HepG2 (cell line): ENCODE results near the gene BICRA. TPM values are rescaled to one million over a fixed set of nuclear protein-coding genes. Genes with fewer than 3 reads are reported as not detected.

ENCODE experiments used
- ATAC-seq: fragments of 200-7000 bp; cut with Tn5 transposase; 3 replicates; pipeline ENCODE4 v1.9.1; 2020; ENCODE audit warnings: mild to moderate bottlenecking, moderate library complexity
- BruUV-seq: library from RNA; stranded (reverse); fragments of 400-500 nt; replicated peaks from 2 replicates; lab custom pipeline; 2021; lab: Mats Ljungman, UMichigan
- CTCF ChIA-PET: fragments of 300-600 bp; formaldehyde crosslinking; extraction: SDS; loops from one replicate; lab custom pipeline; 2021; ENCODE audit warnings: low total read pairs, inconsistent platforms, low intra/inter-chr PET ratio; lab: Yijun Ruan, JAX
- POLR2A ChIA-PET: fragments of 350-600 bp; sonication (Branson Sonifier 250); formaldehyde crosslinking; loops from one replicate; lab custom pipeline; 2020; ENCODE audit warnings: antibody characterized with exemption, inconsistent platforms; lab: Yijun Ruan, JAX
- DNase-seq: peaks from one replicate; pipeline ENCODE4 v3.0.0-alpha.2; 2015; ENCODE audit warnings: low spot score
- FAIRE-seq: peaks from 3 replicates; lab custom pipeline; 2011; peaks lifted over from hg19 to GRCh38; lab: Jason Lieb, UNC
- H2AFZ ChIP-seq: one replicate; pipeline ENCODE4 v1.6.1; 2011; ENCODE audit warnings: low read length, inconsistent platforms
- H3K27ac ChIP-seq: fragments of 300-600 bp; 3 replicates; pipeline ENCODE4 v1.8.0; 2011; ENCODE audit warnings: mixed run types, mild to moderate bottlenecking, mixed read lengths, low read length, inconsistent platforms; ENCODE audit not compliant: insufficient read depth; ENCODE audit errors: extremely low read length
- H3K27me3 ChIP-seq, 2 experiments: fragments of 200-600 bp in 1 of 2; 2 replicates in 1 of 2; 3 replicates in 1 of 2; pipeline versions ENCODE4 v1.6.0 to v1.8.0; 2011; ENCODE audit warnings: low read length in 2 of 2, mild to moderate bottlenecking in 2 of 2, moderate library complexity in 2 of 2, inconsistent platforms in 1 of 2; ENCODE audit not compliant: insufficient read depth in 2 of 2, control insufficient read depth in 1 of 2
- H3K36me3 ChIP-seq, 2 experiments: fragments of 200-600 bp in 1 of 2; replicated peaks in 1 of 2; 2 replicates in 1 of 2; 3 replicates in 1 of 2; pipeline versions ENCODE4 v1.5.1 to v1.8.0; 2011; ENCODE audit warnings: low read length in 2 of 2, inconsistent platforms in 1 of 2; ENCODE audit not compliant: insufficient read depth in 2 of 2, control insufficient read depth in 1 of 2
- H3K4me1 ChIP-seq: 2 replicates; pipeline ENCODE4 v1.5.1; 2012; ENCODE audit warnings: low read length, inconsistent platforms; ENCODE audit not compliant: insufficient read depth
- H3K4me2 ChIP-seq: 2 replicates; pipeline ENCODE4 v1.6.0; 2011; ENCODE audit warnings: low read depth, low read length, inconsistent platforms
- H3K4me3 ChIP-seq, 3 experiments: fragments of 200-600 bp in 1 of 3; sonication (generic), shearing (Covaris generic) in 1 of 3; replicated peaks in 1 of 3; 2 replicates each; pipeline ENCODE4 v1.5.1; 2011 to 2016; ENCODE audit warnings: low read length in 3 of 3, inconsistent platforms in 2 of 3, low read depth in 2 of 3, mild to moderate bottlenecking in 2 of 3, control low read depth in 1 of 3, mixed read lengths in 1 of 3; ENCODE audit not compliant: insufficient read depth in 1 of 3
- H3K79me2 ChIP-seq: one replicate; pipeline ENCODE4 v1.6.1; 2011; ENCODE audit warnings: low read length, inconsistent platforms; ENCODE audit not compliant: insufficient read depth
- H3K9ac ChIP-seq: 2 replicates; pipeline ENCODE4 v1.6.0; 2011; ENCODE audit warnings: mild to moderate bottlenecking, low read depth, low read length, inconsistent platforms; ENCODE audit not compliant: insufficient read depth
- H3K9me3 ChIP-seq: 2 replicates; pipeline ENCODE4 v1.5.1; 2012; ENCODE audit warnings: mild to moderate bottlenecking, low read length
- H4K20me1 ChIP-seq: 2 replicates; pipeline ENCODE4 v1.6.0; 2011; ENCODE audit warnings: inconsistent platforms, mild to moderate bottlenecking, low read length, moderate library complexity; ENCODE audit not compliant: insufficient read depth
- KDM6A ChIP-seq: IDR thresholded peaks from 2 replicates; pipeline ENCODE4 v1.6.1; 2016; ENCODE audit warnings: low read depth
- SMAD1 ChIP-seq: sonication (generic); formaldehyde crosslinking; IDR thresholded peaks from 2 replicates; pipeline ENCODE4 v1.4.0; 2020; ENCODE audit warnings: missing genetic modification reagents, low read depth, mild to moderate bottlenecking, borderline replicate concordance
- TAF15 ChIP-seq: fragments of 200-400 bp; formaldehyde crosslinking; IDR thresholded peaks from one replicate; pipeline ENCODE4 v1.6.1; 2018; ENCODE audit warnings: mild to moderate bottlenecking, low read depth, low read length; ENCODE audit not compliant: poor library complexity, severe bottlenecking
- XBP1 ChIP-seq: sonication (generic); formaldehyde crosslinking; IDR thresholded peaks from 2 replicates; pipeline ENCODE4 v1.5.0; 2020; ENCODE audit warnings: missing genetic modification reagents
- ZNF253 ChIP-seq: sonication (generic); formaldehyde crosslinking; IDR thresholded peaks from 2 replicates; pipeline ENCODE4 v1.8.0; 2022; ENCODE audit warnings: mild to moderate bottlenecking, missing genetic modification reagents, borderline replicate concordance
- ZNF552 ChIP-seq: sonication (generic); formaldehyde crosslinking; IDR thresholded peaks from 2 replicates; pipeline ENCODE4 v1.9.0; 2022; ENCODE audit warnings: missing genetic modification reagents, mild to moderate bottlenecking, borderline replicate concordance
- ZNF737 ChIP-seq: sonication (generic); formaldehyde crosslinking; IDR thresholded peaks from 2 replicates; pipeline ENCODE4 v1.5.0; 2020; ENCODE audit warnings: missing genetic modification reagents, mild to moderate bottlenecking, borderline replicate concordance
- ZNF839 ChIP-seq: sonication (generic); formaldehyde crosslinking; IDR thresholded peaks from 2 replicates; pipeline ENCODE4 v1.4.0; 2020; ENCODE audit warnings: missing genetic modification reagents, mild to moderate bottlenecking, borderline replicate concordance
- WGBS: methylation state at CpG from one replicate; pipeline ENCODE4 v1.1.6; 2017; ENCODE audit warnings: low lambda C conversion rate; 5-methylcytosine and 5-hydroxymethylcytosine counted together
- in situ Hi-C: cut with HindIII; loops from 2 replicates; pipeline ENCODE4 v1.10.0; 2017; ENCODE audit warnings: low pct_unique_long_range_greater_than_20kb; ENCODE audit not compliant: extremely low pct_ligation_motif_present
- intact Hi-C: fragments of 100-400 bp; cut with micrococcal nuclease; formaldehyde crosslinking; loops from one replicate; pipeline ENCODE4 v1.10.0; 2022; ENCODE audit not compliant: unreplicated experiment
- polyA plus RNA-seq, 8 experiments: library from polyadenylated mRNA; depleted of rRNA in 3 of 8; stranded (reverse) in 7 of 8; unstranded in 1 of 8; fragments of >200 nt; fragmentation: Illumina TruSeq in 4 of 8; extraction: Trizol in 4 of 8; gene quantifications; 2 replicates each; pipeline versions ENCODE4 v1.2.1 to v1.2.3, GENCODE V29; 2011 to 2016; ENCODE audit warnings: low read depth in 4 of 8, missing spikeins in 1 of 8, mixed read lengths in 1 of 8; ENCODE audit not compliant: insufficient read depth in 1 of 8
- total RNA-seq, 5 experiments: library from RNA; depleted of rRNA; stranded (reverse); fragments of >200 nt; fragmentation: Illumina TruSeq; extraction: Trizol; gene quantifications; 2 replicates each; pipeline ENCODE4 v1.2.3, GENCODE V29; 2016; ENCODE audit warnings: low read depth in 1 of 5
- TF ChIP-seq, protein P1 (sequence below): sonication (generic); formaldehyde crosslinking; IDR thresholded peaks from 2 replicates; pipeline ENCODE4 v1.4.0; 2020; ENCODE audit warnings: missing genetic modification reagents
- TF ChIP-seq, protein P2 (sequence below): IDR thresholded peaks from 2 replicates; pipeline ENCODE4 v1.6.1; 2016; ENCODE audit warnings: mild to moderate bottlenecking, missing biosample characterization, missing genetic modification reagents

BICRA gene
- total and polyA plus RNA-seq, 2 of the 13 experiments (the other 11 are each of a cell fraction or from before 2014, with no cell fraction given), result 0.55 to 0.71 TPM

DNA sequence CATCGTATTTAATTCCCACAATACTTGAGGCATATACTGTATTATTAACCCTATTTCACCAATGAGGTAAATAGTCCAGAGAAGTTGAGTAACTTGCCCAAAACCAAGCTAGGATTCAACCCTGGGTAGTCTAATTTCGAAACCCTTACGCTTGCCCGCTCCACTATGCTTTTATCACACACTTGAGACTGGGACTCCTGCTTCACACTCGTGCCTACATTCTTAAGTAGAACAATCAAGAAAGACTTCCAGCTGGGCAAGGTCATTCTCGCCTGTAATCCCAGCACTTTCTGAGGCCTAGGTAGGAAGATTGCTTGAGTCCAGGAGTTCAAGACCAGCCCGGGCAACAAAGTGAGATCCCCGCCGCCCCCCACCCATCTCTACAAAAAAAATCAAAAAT is 39.6 kb upstream of the BICRA start (continued):
- TF ChIP-seq, protein P1, sequence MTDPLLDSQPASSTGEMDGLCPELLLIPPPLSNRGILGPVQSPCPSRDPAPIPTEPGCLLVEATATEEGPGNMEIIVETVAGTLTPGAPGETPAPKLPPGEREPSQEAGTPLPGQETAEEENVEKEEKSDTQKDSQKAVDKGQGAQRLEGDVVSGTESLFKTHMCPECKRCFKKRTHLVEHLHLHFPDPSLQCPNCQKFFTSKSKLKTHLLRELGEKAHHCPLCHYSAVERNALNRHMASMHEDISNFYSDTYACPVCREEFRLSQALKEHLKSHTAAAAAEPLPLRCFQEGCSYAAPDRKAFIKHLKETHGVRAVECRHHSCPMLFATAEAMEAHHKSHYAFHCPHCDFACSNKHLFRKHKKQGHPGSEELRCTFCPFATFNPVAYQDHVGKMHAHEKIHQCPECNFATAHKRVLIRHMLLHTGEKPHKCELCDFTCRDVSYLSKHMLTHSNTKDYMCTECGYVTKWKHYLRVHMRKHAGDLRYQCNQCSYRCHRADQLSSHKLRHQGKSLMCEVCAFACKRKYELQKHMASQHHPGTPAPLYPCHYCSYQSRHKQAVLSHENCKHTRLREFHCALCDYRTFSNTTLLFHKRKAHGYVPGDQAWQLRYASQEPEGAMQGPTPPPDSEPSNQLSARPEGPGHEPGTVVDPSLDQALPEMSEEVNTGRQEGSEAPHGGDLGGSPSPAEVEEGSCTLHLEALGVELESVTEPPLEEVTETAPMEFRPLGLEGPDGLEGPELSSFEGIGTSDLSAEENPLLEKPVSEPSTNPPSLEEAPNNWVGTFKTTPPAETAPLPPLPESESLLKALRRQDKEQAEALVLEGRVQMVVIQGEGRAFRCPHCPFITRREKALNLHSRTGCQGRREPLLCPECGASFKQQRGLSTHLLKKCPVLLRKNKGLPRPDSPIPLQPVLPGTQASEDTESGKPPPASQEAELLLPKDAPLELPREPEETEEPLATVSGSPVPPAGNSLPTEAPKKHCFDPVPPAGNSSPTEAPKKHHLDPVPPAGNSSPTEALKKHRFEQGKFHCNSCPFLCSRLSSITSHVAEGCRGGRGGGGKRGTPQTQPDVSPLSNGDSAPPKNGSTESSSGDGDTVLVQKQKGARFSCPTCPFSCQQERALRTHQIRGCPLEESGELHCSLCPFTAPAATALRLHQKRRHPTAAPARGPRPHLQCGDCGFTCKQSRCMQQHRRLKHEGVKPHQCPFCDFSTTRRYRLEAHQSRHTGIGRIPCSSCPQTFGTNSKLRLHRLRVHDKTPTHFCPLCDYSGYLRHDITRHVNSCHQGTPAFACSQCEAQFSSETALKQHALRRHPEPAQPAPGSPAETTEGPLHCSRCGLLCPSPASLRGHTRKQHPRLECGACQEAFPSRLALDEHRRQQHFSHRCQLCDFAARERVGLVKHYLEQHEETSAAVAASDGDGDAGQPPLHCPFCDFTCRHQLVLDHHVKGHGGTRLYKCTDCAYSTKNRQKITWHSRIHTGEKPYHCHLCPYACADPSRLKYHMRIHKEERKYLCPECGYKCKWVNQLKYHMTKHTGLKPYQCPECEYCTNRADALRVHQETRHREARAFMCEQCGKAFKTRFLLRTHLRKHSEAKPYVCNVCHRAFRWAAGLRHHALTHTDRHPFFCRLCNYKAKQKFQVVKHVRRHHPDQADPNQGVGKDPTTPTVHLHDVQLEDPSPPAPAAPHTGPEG, result no peak
- TF ChIP-seq ZNF253 (CRISPR knock-in tag), result no peak
- TF ChIP-seq ZNF737 (CRISPR knock-in tag), result no peak
- TF ChIP-seq TAF15, result no peak
- no peak for TF ChIP-seq ZNF839 (CRISPR knock-in tag)

DNA sequence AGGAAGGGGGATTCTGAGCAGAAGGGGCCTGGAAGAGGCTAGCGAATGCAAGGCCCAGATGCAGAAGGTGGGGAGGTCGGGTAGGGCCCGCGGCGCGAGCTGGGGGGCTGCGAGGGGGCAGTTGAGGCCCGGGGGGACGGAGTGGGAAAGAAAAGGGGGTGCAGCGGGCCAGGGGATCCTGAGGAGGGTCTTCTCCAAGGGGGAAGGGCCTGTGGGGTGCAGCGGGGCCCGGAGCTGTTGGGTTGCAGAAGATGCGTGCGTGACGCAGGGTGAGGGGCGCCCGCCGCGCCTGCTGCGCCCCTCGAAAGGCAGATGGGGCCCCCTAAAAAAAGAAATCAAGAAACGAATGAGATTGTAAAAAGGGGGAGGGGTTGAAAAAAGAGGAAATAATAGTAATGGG is 36.3 kb upstream of the BICRA start:
- no peaks in the 10 kb centered on the region for H3K4me1 ChIP-seq
- no peak for DNase-seq
- ChIA-PET POLR2A (no interaction called here), CTCF (no interaction called here)
- BruUV-seq, result no TSS peak
- no peak for FAIRE-seq
- no peaks in the 10 kb centered on the region for H3K79me2 ChIP-seq
- no peak overlapping the region for H3K9ac ChIP-seq
- in situ Hi-C loops, result no loop called here
- H3K27me3 ChIP-seq, result peaks cover 0 to 4% of the 10 kb centered on the region in 2 experiments; a peak in 1 of 5 replicates
- H4K20me1 ChIP-seq, result no peaks in the 10 kb centered on the region
- H2AFZ ChIP-seq, result no peak overlapping the region
- H3K9me3 ChIP-seq, result no peaks in the 10 kb centered on the region
- no peak overlapping the region for H3K4me3 ChIP-seq
- no peak overlapping the region for H3K4me2 ChIP-seq
- intact Hi-C loops, result no loop called here
- no peak overlapping the region for H3K27ac ChIP-seq
- no peak for TF ChIP-seq XBP1 (CRISPR knock-in tag)
- no peak for TF ChIP-seq KDM6A (CRISPR knock-in tag)
- TF ChIP-seq, protein P2, sequence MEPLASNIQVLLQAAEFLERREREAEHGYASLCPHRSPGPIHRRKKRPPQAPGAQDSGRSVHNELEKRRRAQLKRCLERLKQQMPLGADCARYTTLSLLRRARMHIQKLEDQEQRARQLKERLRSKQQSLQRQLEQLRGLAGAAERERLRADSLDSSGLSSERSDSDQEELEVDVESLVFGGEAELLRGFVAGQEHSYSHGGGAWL (CRISPR knock-in tag), result no peak
- no peak for TF ChIP-seq SMAD1 (CRISPR knock-in tag)
- no peak for TF ChIP-seq ZNF552
- WGBS, result 63% methylated on average over 22 of the region's 22 CpGs
- no peaks in the 10 kb centered on the region for H3K36me3 ChIP-seq
- no peak for ATAC-seq
